AML-193 (cell line): Measurements from ENCODE around the gene LYAR.

Source experiments
- DNase-seq, 2 experiments: peaks; one replicate each; lab custom pipeline; 2025; lab: John Stamatoyannopoulos, UW

Gene LYAR

GRCh38 chr4:4289941-4290850 is at the start of gene LYAR, which contains the start of gene ZBTB49:
LYAR (minus strand) TSS chr4:4290154; CDS start chr4:4283742, 6,412 bp downstream.
ZBTB49 (plus strand) TSS chr4:4290251; CDS start chr4:4299946, 9,695 bp downstream.
- peak; percentile 69 to 73 for DNase-seq

GRCh38 chr4:4339504-4340085 is 49.6 kb upstream of the LYAR start:
- no peak for DNase-seq

- no peak for DNase-seq
These were observed 48.5 kb upstream of the LYAR start for GRCh38 chr4:4338210-4339001.

GRCh38 chr4:4334798-4335520 is 45.0 kb upstream of the LYAR start:
- peak; percentile 23 to 34 for DNase-seq

- no peak for DNase-seq
These were observed 43.3 kb upstream of the LYAR start for GRCh38 chr4:4333265-4333706.

- DNase-seq: no peak
These were observed 42.6 kb upstream of the LYAR start for GRCh38 chr4:4332529-4332928.

GRCh38 chr4:4330794-4331193 is 40.8 kb upstream of the LYAR start:
- DNase-seq: no peak

- no peak for DNase-seq
These were observed 39.5 kb upstream of the LYAR start for GRCh38 chr4:4329496-4329895.

- DNase-seq: no peak
These were observed 38.9 kb upstream of the LYAR start for GRCh38 chr4:4328840-4329239.

- no peak for DNase-seq
These were observed 38.3 kb upstream of the LYAR start for GRCh38 chr4:4328206-4328605.

GRCh38 chr4:4327652-4328121 is 37.7 kb upstream of the LYAR start:
- DNase-seq: no peak

- DNase-seq: no peak
These were observed 36.2 kb upstream of the LYAR start for GRCh38 chr4:4326166-4326565.

- no peak for DNase-seq
These were observed 35.4 kb upstream of the LYAR start for GRCh38 chr4:4325321-4325720.

- DNase-seq: no peak
These were observed 34.0 kb upstream of the LYAR start for GRCh38 chr4:4323705-4324534.

- no peak for DNase-seq
These were observed 32.2 kb upstream of the LYAR start for GRCh38 chr4:4321951-4322688.

- no peak for DNase-seq
These were observed 31.2 kb upstream of the LYAR start for GRCh38 chr4:4320951-4321714.

GRCh38 chr4:4320528-4320927 is 30.6 kb upstream of the LYAR start:
- DNase-seq: no peak

GRCh38 chr4:4317496-4318232 is 27.7 kb upstream of the LYAR start:
- DNase-seq: no peak

- DNase-seq: no peak
These were observed 26.2 kb upstream of the LYAR start for GRCh38 chr4:4316150-4316495.
